GM12878 (cell line): ENCODE data around the gene GRIK2. TPM values are rescaled to one million over a fixed set of nuclear protein-coding genes. Genes with fewer than 3 reads are reported as not detected.
"Not testable (repeated sequence)": the region's sequence is repeated elsewhere in the genome, so short reads cannot be mapped to it uniquely, and the experiment has no call there.

Experiments used
- ATAC-seq: fragments of 200-7000 bp; cut with Tn5 transposase; 3 replicates; pipeline ENCODE4 v1.9.1; 2020; ENCODE audit warnings: mild to moderate bottlenecking, moderate library complexity
- BruUV-seq: library from RNA; stranded (reverse); fragments of 400-500 nt; replicated peaks from 2 replicates; lab custom pipeline; 2021; lab: Mats Ljungman, UMichigan
- CTCF ChIA-PET: fragments of 300-600 bp; sonication (Branson Sonifier 250); formaldehyde crosslinking; extraction: SDS; loops from one replicate; lab custom pipeline; 2021; ENCODE audit warnings: inconsistent platforms; lab: Yijun Ruan, JAX
- POLR2A ChIA-PET: fragments of 350-600 bp; formaldehyde crosslinking; extraction: SDS; loops from one replicate; lab custom pipeline; 2021; ENCODE audit warnings: inconsistent platforms; lab: Charles Lee
- RAD21 ChIA-PET: fragments of 300-600 bp; sonication (Branson Sonifier 250); formaldehyde crosslinking; loops from one replicate; lab custom pipeline; 2023; ENCODE audit warnings: antibody characterized with exemption; ENCODE audit not compliant: unreplicated experiment; lab: Charles Lee
- SMC1A ChIA-PET: fragments of 300-600 bp; sonication (Branson Sonifier 250); formaldehyde crosslinking; loops from one replicate; lab custom pipeline; 2023; ENCODE audit not compliant: unreplicated experiment, uncharacterized antibody; lab: Charles Lee
- DNase-seq: peaks from one replicate; pipeline ENCODE4 v3.0.0-alpha.2; 2011; ENCODE audit warnings: low read depth, low spot score
- FAIRE-seq: peaks from 3 replicates; lab custom pipeline; 2011; peaks lifted over from hg19 to GRCh38; lab: Jason Lieb, UNC
- H2AFZ ChIP-seq: 2 replicates; pipeline ENCODE4 v1.6.0; 2011; ENCODE audit warnings: low read depth, low read length, control low read depth; ENCODE audit not compliant: control insufficient read depth
- H3K27ac ChIP-seq: 2 replicates; pipeline ENCODE4 v1.5.1; 2011; ENCODE audit warnings: control low read depth; ENCODE audit not compliant: control insufficient read depth, insufficient read depth
- H3K27me3 ChIP-seq, 2 experiments: replicated peaks in 1 of 2; 2 replicates each; pipeline versions ENCODE4 v1.6.0 to v1.6.1; 2011; ENCODE audit warnings: low read length in 1 of 2; ENCODE audit not compliant: control insufficient read depth in 2 of 2, insufficient read depth in 2 of 2
- H3K36me3 ChIP-seq, 2 experiments: 2 replicates each; pipeline ENCODE4 v1.5.1; 2011; ENCODE audit warnings: low read length in 1 of 2; ENCODE audit not compliant: control insufficient read depth in 2 of 2, insufficient read depth in 2 of 2
- H3K4me1 ChIP-seq: 2 replicates; pipeline ENCODE4 v1.6.1; 2011; ENCODE audit warnings: mild to moderate bottlenecking, low read length, moderate library complexity, mixed read lengths; ENCODE audit not compliant: control insufficient read depth, insufficient read depth
- H3K4me2 ChIP-seq: 2 replicates; pipeline ENCODE4 v1.6.0; 2011; ENCODE audit warnings: control low read depth; ENCODE audit not compliant: control insufficient read depth, insufficient read depth
- H3K4me3 ChIP-seq: fragments of 200-600 bp; sonication (generic); 2 replicates; pipeline ENCODE4 v1.5.1; 2016
- H3K79me2 ChIP-seq: 2 replicates; pipeline ENCODE4 v1.6.0; 2011; ENCODE audit warnings: low read length; ENCODE audit not compliant: control insufficient read depth, insufficient read depth
- H3K9ac ChIP-seq: 2 replicates; pipeline ENCODE4 v1.8.0; 2011; ENCODE audit warnings: low read length, control low read depth, mixed read lengths; ENCODE audit not compliant: control insufficient read depth, insufficient read depth
- H3K9me3 ChIP-seq: replicated peaks from 3 replicates; pipeline ENCODE4 v1.5.1; 2011; ENCODE audit warnings: mild to moderate bottlenecking, low read length; ENCODE audit not compliant: control insufficient read depth, insufficient read depth
- H4K20me1 ChIP-seq: 2 replicates; pipeline ENCODE4 v1.6.0; 2011; ENCODE audit not compliant: control insufficient read depth, insufficient read depth
- CREM ChIP-seq: IDR thresholded peaks from 2 replicates; pipeline ENCODE4 v1.6.1; 2014; ENCODE audit warnings: antibody characterized with exemption, low read depth
- E2F4 ChIP-seq: IDR thresholded peaks from 2 replicates; pipeline ENCODE4 v1.6.1; 2012; ENCODE audit warnings: low read depth, low read length, improper control_type of control experiment
- FOXK2 ChIP-seq: fragments of 450-650 bp; IDR thresholded peaks from 2 replicates; pipeline ENCODE4 v1.6.1; 2017; ENCODE audit warnings: mild to moderate bottlenecking, moderate library complexity
- GATAD2B ChIP-seq: fragments of 450-650 bp; conservative IDR thresholded peaks from 2 replicates; pipeline ENCODE4 v1.6.1; 2017; ENCODE audit warnings: low read depth, mild to moderate bottlenecking, moderate library complexity
- HCFC1 ChIP-seq: fragments of 150-350 bp; IDR thresholded peaks from 2 replicates; pipeline ENCODE4 v1.6.1; 2014; ENCODE audit warnings: low read length
- JUNB ChIP-seq: IDR thresholded peaks from 2 replicates; pipeline ENCODE4 v1.6.1; 2016; ENCODE audit warnings: antibody characterized with exemption, mild to moderate bottlenecking
- NFXL1 ChIP-seq: fragments of 450-650 bp; IDR thresholded peaks from 2 replicates; pipeline ENCODE4 v1.6.1; 2017; ENCODE audit warnings: antibody characterized with exemption, mild to moderate bottlenecking, borderline replicate concordance
- SMC3 ChIP-seq: IDR thresholded peaks from 2 replicates; pipeline ENCODE4 v1.6.1; 2011; ENCODE audit warnings: low read length, improper control_type of control experiment, borderline replicate concordance
- SPI1 ChIP-seq: IDR thresholded peaks from 2 replicates; pipeline ENCODE4 v1.6.1; 2011; ENCODE audit warnings: low read depth, mild to moderate bottlenecking, low read length, moderate library complexity, borderline replicate concordance; ENCODE audit not compliant: insufficient read depth
- ZNF274 ChIP-seq: IDR thresholded peaks from one replicate; pipeline ENCODE4 v1.8.0; 2011; ENCODE audit not compliant: insufficient read length, insufficient read depth
- ZZZ3 ChIP-seq: IDR thresholded peaks from 2 replicates; pipeline ENCODE4 v1.6.1; 2011; ENCODE audit warnings: low read depth; ENCODE audit not compliant: control insufficient read depth, insufficient read length
- WGBS: methylation state at CpG from one replicate; pipeline ENCODE4 v1.1.6; 2016; ENCODE audit warnings: low lambda C conversion rate; ENCODE audit not compliant: insufficient replicate concordance, insufficient coverage; ENCODE audit errors: missing lambda C conversion rate; 5-methylcytosine and 5-hydroxymethylcytosine counted together
- in situ Hi-C: fragments of 300-500 bp; cut with MboI; formaldehyde crosslinking; loops from 9 replicates; pipeline ENCODE4 v1.14.3; 2018; ENCODE audit warnings: mixed read lengths
- intact Hi-C: fragments of 100-400 bp; cut with micrococcal nuclease; formaldehyde crosslinking; loops from one replicate; pipeline ENCODE4 v1.14.2; 2022; ENCODE audit not compliant: unreplicated experiment
- polyA plus RNA-seq, 11 experiments: library from polyadenylated mRNA; depleted of rRNA in 4 of 11; unstranded in 6 of 11; stranded (reverse) in 5 of 11; fragments of >200 nt; fragmentation: Nextera tagmentation in 4 of 11; fragmentation: Illumina TruSeq in 1 of 11; extraction: Ambion mirVana in 4 of 11; extraction: Trizol in 1 of 11; gene quantifications; 1 replicate in 1 of 11; 2 replicates in 10 of 11; pipeline versions ENCODE4 v1.2.1 to v1.2.3, GENCODE V29; 2011 to 2016; ENCODE audit warnings: inconsistent platforms in 2 of 11, missing spikeins in 2 of 11, low read depth in 1 of 11
- total RNA-seq, 4 experiments: library from RNA; depleted of rRNA in 3 of 4; stranded (reverse); fragments of >200 nt in 3 of 4; fragmentation: Illumina TruSeq in 1 of 4; extraction: Trizol in 1 of 4; gene quantifications; 2 replicates each; pipeline versions ENCODE4 v1.2.1 to v1.2.3, GENCODE V29; 2013 to 2021

The GRIK2 gene
- total and polyA plus RNA-seq, 10 of the 15 experiments (the other 5 are each of a cell fraction or from before 2014, with no cell fraction given): not detected

- H3K9me3 ChIP-seq, H3K27ac ChIP-seq, H3K27me3 ChIP-seq, ATAC-seq, H3K9ac ChIP-seq, FAIRE-seq, H3K4me2 ChIP-seq, H3K79me2 ChIP-seq, H3K4me3 ChIP-seq, H2AFZ ChIP-seq, intact Hi-C loops, BruUV-seq, RAD21 ChIA-PET, H4K20me1 ChIP-seq, POLR2A ChIA-PET, H3K36me3 ChIP-seq, CTCF ChIA-PET, H3K4me1 ChIP-seq, in situ Hi-C loops, DNase-seq: not testable (repeated sequence)
- WGBS: 6% methylated on average over 6 of the region's 6 CpGs
- SMC1A ChIA-PET: interaction anchor here (1.2 kb wide), 1 partner anchor 1483 kb away, joined by 3 read pairs; no protein-coding TSS in a partner anchor
Observed at GRCh38 chr6:101350631-101351030, 42.9 kb upstream of the GRIK2 start.

GRCh38 chr6:101351173-101351572 is 42.3 kb upstream of the GRIK2 start:
- ChIA-PET POLR2A (no interaction called here), CTCF (interaction anchor here (0.6 kb wide), 2 partner anchors 29 to 1236 kb away, joined by 3 read pairs; no protein-coding TSS in a partner anchor), SMC1A (interaction anchor here (1.1 kb wide), 1 partner anchor 11 kb away, joined by 3 read pairs; no protein-coding TSS in a partner anchor), RAD21 (no interaction called here)
- FAIRE-seq: no peak
- H3K27me3 ChIP-seq: no peaks in the 10 kb centered on the region
- H3K27ac ChIP-seq: no peak overlapping the region
- H3K4me2 ChIP-seq: no peak overlapping the region
- no peaks in the 10 kb centered on the region for H3K79me2 ChIP-seq
- WGBS: 0% methylated on average over 1 of the region's 1 CpG
- intact Hi-C loops: no loop called here
- H3K9me3 ChIP-seq: no peaks in the 10 kb centered on the region
- no TSS peak for BruUV-seq
- H3K4me3 ChIP-seq: no peak overlapping the region
- no peaks in the 10 kb centered on the region for H4K20me1 ChIP-seq
- no peaks in the 10 kb centered on the region for H3K36me3 ChIP-seq
- no peak overlapping the region for H3K9ac ChIP-seq
- no peak for ATAC-seq
- in situ Hi-C loops: no loop called here
- DNase-seq: no peak
- H3K4me1 ChIP-seq: no peaks in the 10 kb centered on the region
- no peak overlapping the region for H2AFZ ChIP-seq
- TF ChIP-seq ZZZ3 (no peak), JUNB (no peak), SMC3 (no peak), CREM (no peak), E2F4 (no peak), SPI1 (no peak), HCFC1 (no peak), ZNF274 (no peak), FOXK2 (no peak), NFXL1 (no peak), GATAD2B (no peak)
